Activated T-helper 2 cell treated with anti-CD3 and anti-CD28 coated beads, Interferon-gamma antibody, Interleukin-2, Interleukin-4, amounts not matched to agents 10 μg/mL and 5 μg/mL and 100 μg/mL, durations not matched to agents 14 hours and 24 hours and 36 hours (primary cell): ENCODE measurements around the gene SLC37A1. TPM values are rescaled to one million over a fixed set of nuclear protein-coding genes. Genes with fewer than 3 reads are reported as not detected.

Experiments used
- DNase-seq: peaks from one replicate; pipeline ENCODE4 v3.0.0; 2021; ENCODE audit warnings: low spot score
- H3K27ac Mint-ChIP-seq: one replicate; pipeline ENCODE4 v1.8.0; 2021; ENCODE audit warnings: mixed read lengths
- H3K27me3 Mint-ChIP-seq: one replicate; pipeline ENCODE4 v1.8.0; 2021; ENCODE audit warnings: low read depth, mixed read lengths
- H3K36me3 Mint-ChIP-seq: one replicate; pipeline ENCODE4 v1.8.0; 2021; ENCODE audit warnings: low read depth, mixed read lengths
- H3K4me1 Mint-ChIP-seq: one replicate; pipeline ENCODE4 v1.8.0; 2021; ENCODE audit warnings: low read depth, mixed read lengths
- H3K4me3 Mint-ChIP-seq: one replicate; pipeline ENCODE4 v1.8.0; 2021; ENCODE audit warnings: low read depth, mild to moderate bottlenecking, moderate library complexity, mixed read lengths
- H3K9me3 Mint-ChIP-seq: one replicate; pipeline ENCODE4 v1.8.0; 2021; ENCODE audit warnings: mixed read lengths
- intact Hi-C: fragments of 100-400 bp; cut with micrococcal nuclease; formaldehyde crosslinking; loops from one replicate; pipeline ENCODE4 v1.15.1; 2023
- total RNA-seq: library from RNA; stranded (reverse); gene quantifications from 2 replicates; pipeline ENCODE4 v1.2.3, GENCODE V29; 2022

The SLC37A1 gene
- total RNA-seq, 1 donor from 2014 or later: 22.3 TPM

DNA sequence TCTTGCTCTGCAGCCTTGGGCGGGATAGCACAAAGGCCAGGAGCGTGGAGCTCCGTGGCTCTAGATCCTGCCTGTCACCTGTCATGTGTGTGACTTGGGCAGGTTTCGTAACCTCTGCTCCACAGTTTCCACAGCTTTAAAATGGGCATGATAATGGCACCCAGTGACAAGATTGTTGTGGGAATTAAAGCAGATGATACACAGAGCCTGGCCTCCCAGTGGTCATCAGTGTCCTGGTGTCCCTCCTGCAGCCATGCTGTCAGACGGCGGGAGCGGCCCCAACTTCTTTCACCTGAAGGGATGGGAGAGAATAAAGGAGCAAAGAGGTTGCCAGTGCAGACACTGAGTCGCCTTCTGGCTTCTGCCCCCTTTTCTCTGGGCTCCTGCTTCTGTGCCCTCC is 61.5 kb downstream of the SLC37A1 start:
- H3K9me3 Mint-ChIP-seq: peaks cover 13% of the 10 kb centered on the region
- H3K4me3 Mint-ChIP-seq: no peak overlapping the region
- H3K27me3 Mint-ChIP-seq: no peaks in the 10 kb centered on the region
- intact Hi-C loops: no loop called here
- no peak overlapping the region for H3K27ac Mint-ChIP-seq
- H3K36me3 Mint-ChIP-seq: peaks cover 28% of the 10 kb centered on the region
- H3K4me1 Mint-ChIP-seq: no peaks in the 10 kb centered on the region
- no peak for DNase-seq

DNA sequence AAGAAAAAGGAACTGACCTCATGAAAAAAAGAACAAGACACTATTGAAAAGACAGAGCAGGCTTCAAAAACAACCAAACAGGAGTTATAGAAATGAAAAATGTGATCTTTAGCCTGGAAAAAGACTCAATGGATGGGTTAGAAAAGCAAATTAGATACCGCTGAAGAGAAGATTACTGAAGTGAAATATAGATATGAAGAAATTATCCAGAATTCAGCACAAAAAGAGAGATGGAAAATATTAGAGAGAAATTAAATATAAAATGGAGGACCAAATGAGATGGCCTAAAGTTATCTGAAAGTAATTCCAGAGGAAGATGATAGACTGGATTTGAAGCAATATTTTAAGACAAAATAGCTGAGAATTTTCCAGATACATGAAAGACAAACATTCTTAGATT is 63.0 kb downstream of the SLC37A1 start:
- intact Hi-C loops: no loop called here
- H3K4me3 Mint-ChIP-seq: no peak overlapping the region
- no peaks in the 10 kb centered on the region for H3K27me3 Mint-ChIP-seq
- H3K36me3 Mint-ChIP-seq: peaks cover 26% of the 10 kb centered on the region
- H3K9me3 Mint-ChIP-seq: peaks cover 13% of the 10 kb centered on the region
- H3K27ac Mint-ChIP-seq: no peak overlapping the region
- no peak for DNase-seq
- no peaks in the 10 kb centered on the region for H3K4me1 Mint-ChIP-seq

DNA sequence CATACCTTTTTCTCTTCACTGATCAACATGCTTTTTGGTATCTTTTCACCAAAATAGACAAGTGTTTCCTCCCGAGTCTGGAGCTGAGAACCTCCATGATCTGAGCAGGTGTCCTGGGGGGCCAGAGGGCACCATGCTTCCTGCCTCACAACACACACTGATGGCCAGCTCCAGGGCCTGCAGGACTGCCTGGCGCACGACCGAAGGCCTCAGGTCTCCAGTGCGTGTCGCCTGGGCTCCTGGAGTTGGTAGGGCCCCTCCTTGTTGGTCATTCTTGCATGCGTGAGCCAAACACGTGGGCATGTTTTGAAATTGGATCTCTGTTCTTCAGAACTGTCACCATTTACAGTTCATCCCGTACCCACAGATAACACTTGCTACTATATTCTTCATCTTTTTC is 64.4 kb downstream of the SLC37A1 start:
- no peak overlapping the region for H3K27ac Mint-ChIP-seq
- peaks cover 13% of the 10 kb centered on the region for H3K9me3 Mint-ChIP-seq
- DNase-seq: no peak

DNA sequence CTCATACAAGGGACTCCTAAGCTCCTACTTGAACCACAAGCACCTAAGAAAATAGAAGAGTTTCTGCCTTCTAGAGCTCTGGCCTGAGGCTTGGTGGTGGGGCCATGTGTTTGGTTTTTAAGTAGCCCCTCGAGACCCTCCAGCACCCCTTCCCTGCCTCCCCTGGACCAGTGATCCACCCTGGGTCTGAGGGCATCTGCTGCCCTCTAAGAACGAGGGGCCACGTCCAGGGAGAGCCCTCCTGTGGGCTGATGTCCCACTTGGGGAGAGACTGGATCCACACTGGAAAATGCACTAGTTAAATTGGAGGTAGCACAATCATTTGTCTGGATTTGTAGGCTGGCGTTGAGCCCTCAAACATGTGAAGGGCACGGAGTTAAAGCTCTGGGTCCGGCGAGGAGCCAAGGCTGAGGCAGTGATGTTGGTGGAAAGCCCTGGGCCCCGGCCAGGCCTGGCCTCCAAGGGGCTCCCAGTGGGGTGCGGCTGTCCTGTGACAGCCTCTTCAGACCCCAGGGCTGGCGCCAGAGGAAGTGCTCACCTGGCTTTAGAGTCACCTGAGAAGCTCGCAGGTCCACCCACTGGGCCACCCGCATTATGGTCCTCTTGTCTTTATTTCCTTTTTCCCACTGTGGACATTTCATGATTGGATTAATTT is 65.2 kb downstream of the SLC37A1 start:
- Mint-ChIP-seq H3K4me3 (no peak overlapping the region), H3K27ac (no peak overlapping the region), H3K36me3 (peaks cover 20% of the 10 kb centered on the region), H3K9me3 (peaks cover 13% of the 10 kb centered on the region), H3K4me1 (no peaks in the 10 kb centered on the region), H3K27me3 (no peaks in the 10 kb centered on the region)
- intact Hi-C loops: no loop called here
- DNase-seq: no peak

More for the DNA sequence above, 64.4 kb downstream of the SLC37A1 start:
- H3K36me3 Mint-ChIP-seq: peaks cover 20% of the 10 kb centered on the region
- no peak overlapping the region for H3K4me3 Mint-ChIP-seq
- no peaks in the 10 kb centered on the region for H3K27me3 Mint-ChIP-seq
- intact Hi-C loops: no loop called here
- no peaks in the 10 kb centered on the region for H3K4me1 Mint-ChIP-seq

DNA sequence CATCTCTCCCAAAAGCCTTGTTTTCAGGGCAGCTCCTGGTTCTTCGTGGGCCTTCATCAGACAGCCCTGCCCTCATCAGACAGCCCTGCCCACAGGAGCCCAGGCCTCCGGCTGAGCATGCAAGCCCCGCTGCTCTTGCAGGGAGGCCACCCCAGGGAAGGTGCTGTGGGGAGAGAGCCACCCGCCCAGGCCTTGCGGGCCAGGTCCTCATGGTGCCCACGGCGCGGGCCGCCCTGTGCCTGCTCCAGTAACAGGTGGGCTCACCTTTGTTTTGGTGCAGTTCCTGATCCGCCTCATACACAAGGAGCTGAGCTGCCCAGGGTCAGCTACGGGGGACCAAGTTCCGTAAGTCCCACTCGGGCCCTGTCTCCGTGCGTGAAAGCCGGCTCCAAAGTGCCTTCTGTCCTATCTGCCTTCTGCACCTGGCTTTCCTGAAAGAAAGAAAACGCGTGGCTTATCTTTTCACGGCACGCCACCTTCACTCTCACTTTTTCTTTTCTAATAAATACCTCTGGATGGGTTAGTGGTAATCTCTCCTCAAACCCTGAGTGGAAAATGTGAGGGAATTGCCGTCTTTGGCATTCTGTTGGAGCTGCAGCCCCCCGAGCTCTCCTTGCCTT is 65.9 kb downstream of the SLC37A1 start:
- intact Hi-C loops: no loop called here
- Mint-ChIP-seq H3K27me3 (no peaks in the 10 kb centered on the region), H3K4me3 (no peak overlapping the region), H3K9me3 (peaks cover 13% of the 10 kb centered on the region), H3K27ac (no peak overlapping the region), H3K36me3 (peaks cover 20% of the 10 kb centered on the region), H3K4me1 (no peaks in the 10 kb centered on the region)
- DNase-seq: no peak

DNA sequence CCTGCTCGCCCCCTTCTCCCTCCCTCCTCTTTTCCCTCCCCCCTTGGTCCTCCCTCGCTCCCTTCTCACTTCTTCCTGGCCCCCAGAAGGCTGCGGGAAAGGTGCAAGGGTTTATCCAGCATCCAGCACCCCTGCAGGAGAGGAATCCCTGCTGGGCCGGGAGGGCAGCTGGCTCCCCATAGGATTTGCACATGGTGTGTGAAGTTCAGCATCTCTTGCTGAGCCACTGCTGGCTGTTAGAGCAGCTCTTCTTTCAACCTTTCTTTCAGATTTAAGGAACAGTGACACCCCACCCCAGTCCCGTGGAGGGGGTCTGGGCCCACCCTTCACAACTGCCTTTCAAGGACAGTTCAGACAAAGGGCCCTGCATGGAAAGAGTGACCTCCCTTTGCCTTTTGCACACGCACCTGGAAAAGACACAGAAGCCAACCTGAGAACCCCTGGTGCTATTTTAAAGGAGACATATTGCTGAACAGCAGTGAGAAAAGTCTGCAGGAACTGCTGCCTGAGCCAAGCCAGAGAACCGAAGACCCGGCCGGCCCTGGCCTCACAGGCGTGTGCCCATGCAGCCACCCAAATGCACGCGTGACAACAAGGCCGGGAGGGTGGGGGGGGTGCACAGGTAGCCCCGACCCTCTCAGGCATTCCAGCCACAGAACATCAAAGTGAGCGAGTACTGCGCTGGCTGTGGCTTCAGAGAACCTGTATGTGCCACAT is 66.6 kb downstream of the SLC37A1 start:
- no peaks in the 10 kb centered on the region for H3K4me1 Mint-ChIP-seq
- intact Hi-C loops: no loop called here
- H3K27me3 Mint-ChIP-seq: no peaks in the 10 kb centered on the region
- H3K27ac Mint-ChIP-seq: no peak overlapping the region
- no peak overlapping the region for H3K4me3 Mint-ChIP-seq
- DNase-seq: no peak
- peaks cover 13% of the 10 kb centered on the region for H3K9me3 Mint-ChIP-seq
- peaks cover 15% of the 10 kb centered on the region for H3K36me3 Mint-ChIP-seq

DNA sequence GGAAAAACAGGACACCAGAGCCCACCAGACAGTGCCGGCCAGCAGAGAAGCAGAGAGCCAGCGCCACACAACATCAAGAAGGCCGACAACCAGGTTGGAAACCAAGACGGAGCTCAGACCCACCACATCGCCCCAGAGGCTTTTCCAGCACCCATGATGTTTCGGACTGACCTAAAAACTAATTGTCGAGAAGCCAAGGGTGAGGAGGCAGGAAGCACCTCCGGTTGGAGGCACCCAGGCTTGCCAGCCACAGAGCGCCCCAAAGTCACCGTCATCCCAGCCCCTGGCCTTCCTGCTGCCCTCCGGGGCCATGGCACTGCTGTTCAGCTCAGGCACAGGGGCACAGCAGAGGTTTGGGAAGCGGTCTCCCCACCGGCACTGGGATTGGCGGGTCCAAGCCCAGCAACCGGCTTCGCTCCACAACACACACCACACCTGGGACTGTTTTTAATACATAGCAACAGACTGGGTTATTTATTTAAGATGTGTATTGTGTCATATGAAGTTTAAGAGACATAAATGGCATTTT is 67.2 kb downstream of the SLC37A1 start:
- Mint-ChIP-seq H3K27ac (no peak overlapping the region), H3K9me3 (peaks cover 13% of the 10 kb centered on the region), H3K36me3 (peaks cover 9% of the 10 kb centered on the region), H3K4me3 (no peak overlapping the region), H3K27me3 (no peaks in the 10 kb centered on the region), H3K4me1 (no peaks in the 10 kb centered on the region)
- no peak for DNase-seq
- intact Hi-C loops: no loop called here

DNA sequence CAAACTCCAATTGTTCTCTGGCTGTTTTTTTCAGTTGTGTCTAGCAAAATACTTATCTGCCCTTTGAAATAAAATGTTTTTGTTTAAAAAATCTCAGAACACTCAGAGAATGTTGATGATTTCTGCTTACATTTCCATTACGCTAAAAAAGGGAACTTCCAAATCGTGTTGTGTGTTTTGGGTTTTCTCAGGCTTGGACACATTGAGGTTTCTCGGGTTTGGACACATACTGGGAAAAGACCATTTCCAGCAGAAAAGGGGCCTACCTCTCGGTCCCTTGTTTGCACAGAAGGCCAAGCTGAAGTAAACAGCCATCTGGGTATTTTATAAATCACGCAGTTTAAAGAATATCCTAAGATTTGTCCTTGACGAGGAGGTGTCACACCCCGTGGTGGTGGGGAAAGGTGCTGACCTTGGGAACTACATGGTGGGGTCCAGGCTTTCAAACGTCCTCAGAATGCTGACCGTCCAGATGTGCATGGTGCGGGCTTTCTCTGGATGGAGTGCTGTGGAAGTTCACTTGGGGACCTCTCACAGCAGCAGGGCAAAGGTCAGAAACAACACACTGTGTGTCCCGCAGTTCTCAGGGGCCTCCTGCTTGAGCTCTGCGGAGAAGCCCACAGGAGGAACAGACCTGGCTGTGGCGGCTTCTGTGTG is 67.8 kb downstream of the SLC37A1 start:
- no peaks in the 10 kb centered on the region for H3K27me3 Mint-ChIP-seq
- H3K36me3 Mint-ChIP-seq: peaks cover 5% of the 10 kb centered on the region
- no peak overlapping the region for H3K4me3 Mint-ChIP-seq
- H3K9me3 Mint-ChIP-seq: peaks cover 6% of the 10 kb centered on the region
- intact Hi-C loops: no loop called here
- H3K27ac Mint-ChIP-seq: no peak overlapping the region
- no peak for DNase-seq
- H3K4me1 Mint-ChIP-seq: no peaks in the 10 kb centered on the region

DNA sequence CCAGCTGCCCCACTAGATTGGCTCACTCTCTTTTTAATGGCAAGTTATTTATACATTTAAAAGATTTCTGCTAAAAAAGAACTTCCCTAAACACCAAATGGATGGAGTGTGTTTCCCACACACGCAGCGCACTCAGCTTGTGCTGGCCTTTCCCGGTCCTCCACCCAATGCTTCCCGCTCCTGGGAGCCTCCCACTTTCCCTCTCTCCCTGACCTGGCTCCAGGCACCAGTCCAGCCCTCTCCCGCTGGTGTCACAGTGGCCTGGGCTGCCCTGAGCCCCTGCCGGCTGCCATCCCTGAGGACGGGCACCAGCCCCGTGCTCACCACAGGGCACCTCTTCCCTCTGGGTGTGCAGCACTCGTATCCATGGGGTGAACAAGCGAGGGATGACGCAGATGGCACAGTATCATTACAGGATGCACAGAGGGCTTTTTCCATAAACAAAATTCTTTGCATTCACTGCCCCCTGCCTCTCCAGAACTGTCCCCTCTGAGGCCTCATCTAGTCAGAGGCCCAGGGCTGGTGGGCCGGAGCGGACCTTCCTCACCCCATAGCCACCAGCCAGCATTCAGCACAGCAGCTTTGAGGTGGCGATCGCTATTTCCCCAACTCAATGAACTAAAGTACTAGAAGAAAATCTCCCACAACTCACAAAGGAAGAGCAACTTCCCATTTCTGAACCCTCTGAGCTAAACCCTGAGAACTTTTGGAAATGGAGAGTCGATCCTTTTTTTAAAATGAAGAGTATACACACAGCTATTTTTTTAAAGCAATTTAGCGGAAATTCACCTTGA is 68.5 kb downstream of the SLC37A1 start:
- no peaks in the 10 kb centered on the region for H3K27me3 Mint-ChIP-seq
- no peaks in the 10 kb centered on the region for H3K9me3 Mint-ChIP-seq
- H3K36me3 Mint-ChIP-seq: no peaks in the 10 kb centered on the region
- no peak for DNase-seq
- H3K4me1 Mint-ChIP-seq: no peaks in the 10 kb centered on the region
- no peak overlapping the region for H3K27ac Mint-ChIP-seq
- no peak overlapping the region for H3K4me3 Mint-ChIP-seq
- intact Hi-C loops: no loop called here

DNA sequence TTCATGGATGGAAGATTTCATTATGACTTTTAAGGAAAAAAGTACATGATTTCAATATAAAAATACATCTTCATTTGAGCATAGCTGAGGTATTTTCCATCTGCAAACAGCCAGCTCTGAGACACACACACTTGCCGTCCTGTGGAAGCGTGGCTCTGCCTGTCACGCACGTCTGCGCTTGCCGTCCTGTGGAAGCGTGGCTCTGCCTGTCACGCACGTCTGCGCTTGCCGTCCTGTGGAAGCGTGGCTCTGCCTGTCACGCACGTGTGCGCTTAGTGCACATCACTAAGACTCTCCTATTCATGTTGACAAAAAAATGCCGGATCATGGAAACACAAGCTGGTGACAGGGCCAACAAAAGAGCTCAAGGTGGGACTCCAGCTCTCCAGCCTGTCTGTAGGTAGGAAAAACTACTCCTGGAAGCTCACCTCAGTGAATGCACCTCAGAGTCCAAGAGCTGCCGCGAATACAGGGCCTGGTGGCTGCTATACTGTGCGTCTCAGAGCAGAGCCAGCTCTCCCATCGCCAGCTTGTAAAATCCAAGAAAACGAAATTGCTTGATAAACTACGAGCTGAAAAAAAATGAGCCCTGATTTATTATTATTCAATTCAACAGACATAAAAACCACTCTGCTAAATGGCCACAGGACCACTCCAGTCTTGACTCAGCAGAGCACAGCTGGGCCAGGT is 69.3 kb downstream of the SLC37A1 start:
- no peak overlapping the region for H3K27ac Mint-ChIP-seq
- no peaks in the 10 kb centered on the region for H3K9me3 Mint-ChIP-seq
- no peak for DNase-seq
- no peaks in the 10 kb centered on the region for H3K4me1 Mint-ChIP-seq
- intact Hi-C loops: no loop called here
- no peaks in the 10 kb centered on the region for H3K36me3 Mint-ChIP-seq
- H3K27me3 Mint-ChIP-seq: no peaks in the 10 kb centered on the region
- no peak overlapping the region for H3K4me3 Mint-ChIP-seq

DNA sequence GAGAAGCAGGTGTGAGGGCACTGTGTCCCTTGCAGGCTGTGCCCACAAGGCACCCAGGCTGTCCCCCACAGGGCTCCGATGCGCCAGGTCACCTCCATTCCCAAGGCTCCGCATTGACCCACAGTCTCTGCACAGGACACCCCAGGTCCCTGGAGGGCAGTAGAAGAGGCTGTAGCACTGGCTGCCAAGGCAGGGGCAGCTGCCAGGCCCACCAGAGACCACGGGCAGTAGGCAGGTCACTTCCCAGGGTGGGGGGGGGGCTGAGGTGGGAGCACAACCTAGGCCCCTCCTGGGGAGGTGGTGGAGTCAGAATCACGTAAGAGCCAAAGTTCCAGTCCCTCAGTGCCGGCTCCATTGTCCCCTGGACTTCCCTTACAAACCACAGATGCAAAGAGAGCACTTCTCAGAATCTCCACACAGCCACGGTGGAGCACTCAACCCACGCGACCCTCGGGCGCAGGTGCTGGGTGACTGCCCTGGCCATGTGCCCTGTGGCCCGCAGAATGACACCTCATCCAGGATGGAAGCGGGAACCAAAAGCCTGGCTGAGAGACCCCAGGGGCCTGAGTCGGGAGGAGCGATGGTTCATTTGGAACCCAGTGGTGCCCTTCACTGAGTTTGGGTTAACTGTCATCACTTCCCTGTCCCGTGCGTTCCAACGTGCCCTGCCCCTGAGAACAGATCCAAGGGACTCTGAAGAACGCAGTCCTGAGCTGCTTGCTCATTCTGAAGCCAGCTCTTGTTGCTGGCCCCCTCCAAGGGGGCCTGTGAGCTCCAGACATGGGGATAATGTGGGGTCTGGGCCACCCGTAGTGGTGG is 70.0 kb downstream of the SLC37A1 start:
- Mint-ChIP-seq H3K36me3 (no peaks in the 10 kb centered on the region), H3K27me3 (no peaks in the 10 kb centered on the region), H3K27ac (no peak overlapping the region), H3K4me1 (no peaks in the 10 kb centered on the region), H3K9me3 (no peaks in the 10 kb centered on the region), H3K4me3 (no peak overlapping the region)
- DNase-seq: no peak
- intact Hi-C loops: no loop called here
